ENCODE data around the gene TECR. TPM values are rescaled to one million over a fixed set of nuclear protein-coding genes. Genes with fewer than 3 reads are reported as not detected.

Gene TECR
- total RNA-seq, 1 donor from 2014 or later: 123 TPM

DNA sequence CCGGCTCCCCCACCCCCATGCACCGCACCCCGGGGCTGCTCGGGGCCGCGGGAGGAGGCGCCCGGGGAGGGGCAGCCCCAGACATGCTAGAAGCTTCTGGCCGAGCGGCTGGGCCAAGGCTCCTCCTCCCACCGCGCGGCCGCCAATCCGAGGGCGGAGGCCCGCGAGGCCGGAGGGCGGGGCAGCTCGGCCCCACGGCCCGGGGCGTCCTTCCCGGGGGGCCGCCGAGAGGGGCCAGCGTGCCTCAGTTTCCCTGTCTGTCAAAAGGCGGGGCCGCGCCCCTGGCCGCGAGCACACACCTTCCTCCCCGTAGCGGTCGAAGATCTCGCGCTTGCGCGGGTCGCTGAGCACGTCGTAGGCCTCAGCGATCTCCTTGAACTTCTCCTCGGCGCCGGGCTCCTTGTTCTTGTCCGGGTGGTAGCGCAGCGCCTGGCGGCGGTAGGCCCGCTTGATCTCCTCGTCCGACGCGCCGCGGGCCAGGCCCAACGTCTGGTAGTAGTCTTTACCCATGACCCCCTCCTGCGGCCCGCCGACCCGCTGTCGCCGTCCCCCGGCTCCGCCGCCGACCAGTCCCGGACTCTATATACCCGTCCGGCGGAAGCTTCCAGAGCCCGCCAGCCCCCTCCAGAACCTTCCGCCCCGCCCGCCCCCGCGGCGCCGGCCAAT, 11.4 kb upstream of the TECR start, which contains the start of gene DNAJB1:
Gene DNAJB1 (minus strand): TSS at position 558 of the 666 bp plus-strand sequence. CDS start 48 bp downstream, at position 510.
- DNase-seq: peak; percentile 94
- Histone ChIP-seq H3K4me3 (peak within 1 kb of the TSS; percentile 98), H3K9me3 (no peaks in the 10 kb centered on the region), H3K4me1 (peaks cover 35% of the 10 kb centered on the region), H3K27me3 (no peaks in the 10 kb centered on the region), H3K27ac (peak within 1 kb of the TSS; percentile 99), H3K36me3 (peaks cover 29% of the 10 kb centered on the region)
- peak; percentile 83 for ATAC-seq
- intact Hi-C loops (cut with DNase I): no loop called here
- TF ChIP-seq, protein P1, sequence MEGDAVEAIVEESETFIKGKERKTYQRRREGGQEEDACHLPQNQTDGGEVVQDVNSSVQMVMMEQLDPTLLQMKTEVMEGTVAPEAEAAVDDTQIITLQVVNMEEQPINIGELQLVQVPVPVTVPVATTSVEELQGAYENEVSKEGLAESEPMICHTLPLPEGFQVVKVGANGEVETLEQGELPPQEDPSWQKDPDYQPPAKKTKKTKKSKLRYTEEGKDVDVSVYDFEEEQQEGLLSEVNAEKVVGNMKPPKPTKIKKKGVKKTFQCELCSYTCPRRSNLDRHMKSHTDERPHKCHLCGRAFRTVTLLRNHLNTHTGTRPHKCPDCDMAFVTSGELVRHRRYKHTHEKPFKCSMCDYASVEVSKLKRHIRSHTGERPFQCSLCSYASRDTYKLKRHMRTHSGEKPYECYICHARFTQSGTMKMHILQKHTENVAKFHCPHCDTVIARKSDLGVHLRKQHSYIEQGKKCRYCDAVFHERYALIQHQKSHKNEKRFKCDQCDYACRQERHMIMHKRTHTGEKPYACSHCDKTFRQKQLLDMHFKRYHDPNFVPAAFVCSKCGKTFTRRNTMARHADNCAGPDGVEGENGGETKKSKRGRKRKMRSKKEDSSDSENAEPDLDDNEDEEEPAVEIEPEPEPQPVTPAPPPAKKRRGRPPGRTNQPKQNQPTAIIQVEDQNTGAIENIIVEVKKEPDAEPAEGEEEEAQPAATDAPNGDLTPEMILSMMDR (IDR thresholded peaks at IDR 0.05): no peak

DNA sequence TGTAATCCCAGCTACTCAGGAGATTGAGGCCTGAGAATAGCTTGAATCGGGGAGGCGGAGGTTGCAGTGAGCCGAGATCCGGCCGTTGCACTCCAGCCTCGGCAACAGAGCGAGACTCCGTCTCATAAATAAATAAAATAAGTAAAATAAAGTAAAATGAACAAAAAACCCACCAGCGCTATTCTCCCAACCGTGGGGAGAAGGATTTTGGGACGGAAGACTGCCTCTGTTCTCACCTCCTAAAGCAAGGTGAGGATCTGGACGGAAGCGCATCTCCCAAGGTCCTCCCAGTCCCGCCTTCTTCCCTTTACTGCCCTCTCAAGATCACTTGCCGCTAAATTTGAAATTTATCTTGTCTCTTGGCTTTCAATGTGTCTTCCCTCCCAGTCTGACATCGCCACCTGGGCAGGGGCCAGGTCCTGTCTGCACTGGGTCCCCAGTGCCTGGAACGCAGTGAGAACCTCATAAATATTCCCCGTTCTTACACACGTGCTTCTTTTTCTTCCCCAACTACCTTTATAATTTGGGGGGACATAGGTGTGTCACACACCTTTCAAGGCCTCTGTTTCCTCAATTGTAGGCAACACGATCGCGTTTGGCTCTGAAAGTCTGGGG, 10.0 kb upstream of the TECR start:
- no peak for ATAC-seq
- H3K4me3 ChIP-seq: peak overlapping the region; percentile 52
- peaks cover 32% of the 10 kb centered on the region for H3K4me1 ChIP-seq
- intact Hi-C loops (cut with DNase I): no loop called here
- H3K27me3 ChIP-seq: no peaks in the 10 kb centered on the region
- no peaks in the 10 kb centered on the region for H3K9me3 ChIP-seq
- TF ChIP-seq, protein P1 (IDR thresholded peaks at IDR 0.05): no peak
- no peak for DNase-seq
- peaks cover 22% of the 10 kb centered on the region for H3K36me3 ChIP-seq
- H3K27ac ChIP-seq: peak overlapping the region; percentile 95

DNA sequence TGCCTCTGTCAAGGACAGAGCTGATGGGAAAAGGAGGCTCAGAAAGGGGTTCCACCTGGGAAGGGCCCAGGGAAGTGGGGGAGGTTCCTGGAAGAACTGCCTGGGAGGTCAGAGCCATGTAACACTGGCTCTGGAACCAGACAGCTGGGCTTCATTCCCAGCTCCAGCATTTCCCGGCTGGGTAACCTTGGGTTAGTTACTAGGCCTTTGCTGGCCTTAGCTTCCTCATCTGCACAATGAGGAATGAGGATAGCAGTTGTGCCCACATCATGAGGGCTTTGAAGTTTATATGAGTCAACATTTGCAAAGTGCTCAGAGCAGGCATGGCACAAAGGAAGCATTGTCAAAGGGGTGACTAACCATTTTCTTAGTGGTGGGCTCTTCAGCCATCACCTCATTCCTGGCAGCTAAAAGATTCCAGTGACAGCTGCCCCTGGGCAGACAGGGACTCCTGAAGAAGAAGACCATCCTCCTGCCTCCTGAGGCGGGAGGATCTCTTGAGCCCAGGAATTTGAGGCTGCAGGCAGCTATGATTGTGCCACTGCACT, 9.5 kb upstream of the TECR start:
- ATAC-seq (no peak), DNase-seq (no peak)
- no peaks in the 10 kb centered on the region for H3K9me3 ChIP-seq
- no peak overlapping the region for H3K4me3 ChIP-seq
- H3K36me3 ChIP-seq: peaks cover 16% of the 10 kb centered on the region
- TF ChIP-seq, protein P1 (IDR thresholded peaks at IDR 0.05): no peak
- H3K27ac ChIP-seq: peak overlapping the region; percentile 95
- H3K4me1 ChIP-seq: peaks cover 28% of the 10 kb centered on the region
- H3K27me3 ChIP-seq: no peaks in the 10 kb centered on the region
- intact Hi-C loops (cut with DNase I): no loop called here

DNA sequence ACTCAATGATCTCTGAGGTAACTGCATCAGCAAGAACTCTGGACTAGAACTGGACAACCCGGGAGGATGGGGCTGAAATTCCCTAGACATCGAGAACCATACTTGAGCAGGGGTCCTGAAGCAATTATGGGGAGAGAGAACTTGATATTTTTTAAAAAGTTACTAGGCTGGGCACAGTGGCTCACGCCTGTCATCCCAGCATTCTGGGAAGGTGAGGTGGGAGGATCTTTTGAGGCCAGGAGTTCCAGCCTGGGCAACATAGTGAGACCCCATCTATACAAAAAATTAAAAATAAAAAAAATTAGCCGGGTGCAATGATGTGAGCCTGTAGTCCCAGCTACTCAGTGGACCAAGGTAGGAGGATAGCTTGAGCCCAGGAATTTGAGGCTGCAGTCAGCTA, 8.9 kb upstream of the TECR start:
- Histone ChIP-seq H3K9me3 (no peaks in the 10 kb centered on the region), H3K4me1 (peaks cover 21% of the 10 kb centered on the region), H3K4me3 (no peak overlapping the region), H3K27me3 (no peaks in the 10 kb centered on the region), H3K36me3 (peaks cover 10% of the 10 kb centered on the region), H3K27ac (no peak overlapping the region)
- intact Hi-C loops (cut with DNase I): no loop called here
- TF ChIP-seq, protein P1 (IDR thresholded peaks at IDR 0.05): no peak
- ATAC-seq (no peak), DNase-seq (no peak)

DNA sequence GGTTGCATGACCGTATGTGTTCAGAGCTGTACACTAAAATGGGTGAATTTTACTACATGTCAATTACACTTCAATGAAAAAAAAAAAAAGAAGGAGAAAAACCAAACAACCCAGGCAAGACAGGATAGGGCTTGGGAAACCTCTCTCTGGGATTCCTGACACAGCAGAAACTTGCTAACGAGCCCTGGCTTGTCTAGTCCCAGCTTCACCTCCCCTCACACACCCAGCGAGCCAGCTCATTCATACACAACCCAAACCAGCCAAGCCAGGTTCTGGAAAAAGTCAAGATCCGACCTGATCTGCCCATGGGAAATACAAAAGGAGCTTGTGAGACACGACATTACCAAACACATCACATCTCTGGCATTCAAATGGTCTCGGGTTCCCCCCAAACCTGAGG, 3.7 kb upstream of the TECR start:
- intact Hi-C loops (cut with DNase I): no loop called here
- ATAC-seq: no peak
- H3K36me3 ChIP-seq: no peaks in the 10 kb centered on the region
- DNase-seq: no peak
- TF ChIP-seq, protein P1 (IDR thresholded peaks at IDR 0.05): no peak
- peaks cover 6% of the 10 kb centered on the region for H3K4me1 ChIP-seq
- no peak overlapping the region for H3K27ac ChIP-seq
- H3K4me3 ChIP-seq: no peak overlapping the region
- H3K9me3 ChIP-seq: no peaks in the 10 kb centered on the region
- H3K27me3 ChIP-seq: no peaks in the 10 kb centered on the region
